HG03045 (cell line): ENCODE measurements around the gene TMEM45B.

ENCODE experiments used
- ATAC-seq: cut with Tn5 transposase; IDR thresholded peaks from one replicate; pipeline ENCODE4 v1.9.1; 2021; ENCODE audit warnings: mild to moderate bottlenecking, moderate library complexity; ENCODE audit not compliant: unreplicated experiment

The TMEM45B gene

DNA sequence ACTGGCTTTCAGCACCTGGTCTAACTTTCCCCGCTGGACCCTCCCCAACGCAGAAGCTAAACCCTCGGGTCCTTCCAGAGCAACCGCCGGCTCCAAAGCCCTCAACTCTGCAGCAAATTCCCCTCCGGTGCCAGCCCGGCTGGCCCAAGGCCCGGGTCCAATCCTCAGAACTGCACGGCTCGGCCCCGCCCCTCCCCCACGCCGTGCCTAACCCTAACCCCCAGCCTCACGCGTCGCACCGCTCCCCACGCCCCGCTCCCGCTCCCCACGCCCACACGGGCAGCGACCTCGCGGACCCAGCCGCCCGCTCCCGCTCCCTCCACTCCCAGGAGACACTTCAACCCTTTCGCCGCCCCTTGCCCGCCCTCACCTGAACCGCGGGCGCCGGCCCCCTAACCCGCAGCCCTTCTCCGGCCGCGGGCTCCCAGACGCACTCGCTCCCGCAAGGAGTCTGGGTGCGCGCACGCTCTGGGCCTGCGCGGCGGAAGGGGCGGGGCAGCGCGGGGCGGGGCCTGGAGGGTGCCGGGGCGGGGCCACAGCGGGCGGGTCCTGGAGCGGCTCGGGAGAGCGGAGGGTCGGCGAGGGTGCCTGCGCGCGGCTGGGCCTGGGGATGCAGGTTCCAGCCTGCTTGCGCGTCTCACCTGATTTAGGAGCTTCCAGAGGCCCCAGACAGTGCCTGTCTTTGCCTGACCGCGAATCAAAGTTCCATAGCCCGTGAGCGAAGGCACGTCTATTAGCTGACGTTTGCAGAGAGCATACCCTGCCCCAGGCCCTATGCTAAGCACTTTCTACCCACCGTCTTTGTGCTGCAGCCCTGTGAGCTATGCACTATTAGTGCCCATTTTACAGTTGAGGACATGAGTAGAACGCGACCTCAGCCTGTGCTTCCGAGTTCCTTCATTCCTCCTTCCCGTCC, 79.7 kb downstream of the TMEM45B start, which contains the start of gene NFRKB:
NFRKB (minus strand) TSS at position 453 of the 916 bp plus-strand sequence. CDS start 2,729 bp downstream, outside the sequence.
- ATAC-seq, result peak; percentile 97

DNA sequence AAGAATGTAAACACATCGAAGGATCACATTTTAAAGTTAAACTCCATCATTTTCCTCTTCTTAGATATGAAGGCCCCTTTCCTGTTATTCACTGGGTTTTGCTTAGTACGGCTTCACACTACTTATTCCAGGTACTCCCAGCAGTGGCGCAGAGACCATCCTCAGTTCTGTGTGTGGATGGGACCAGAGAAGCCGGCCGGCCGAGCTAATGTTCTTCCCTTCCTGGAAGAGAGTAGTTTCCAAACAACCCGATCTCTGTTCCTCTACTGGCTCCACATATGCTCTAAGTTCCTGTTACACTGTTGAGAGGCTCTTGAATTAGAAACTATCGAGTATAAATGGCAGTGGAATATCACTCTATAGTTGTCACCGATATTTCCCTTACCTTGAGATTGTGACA, 80.4 kb downstream of the TMEM45B start:
- ATAC-seq, result no peak

DNA sequence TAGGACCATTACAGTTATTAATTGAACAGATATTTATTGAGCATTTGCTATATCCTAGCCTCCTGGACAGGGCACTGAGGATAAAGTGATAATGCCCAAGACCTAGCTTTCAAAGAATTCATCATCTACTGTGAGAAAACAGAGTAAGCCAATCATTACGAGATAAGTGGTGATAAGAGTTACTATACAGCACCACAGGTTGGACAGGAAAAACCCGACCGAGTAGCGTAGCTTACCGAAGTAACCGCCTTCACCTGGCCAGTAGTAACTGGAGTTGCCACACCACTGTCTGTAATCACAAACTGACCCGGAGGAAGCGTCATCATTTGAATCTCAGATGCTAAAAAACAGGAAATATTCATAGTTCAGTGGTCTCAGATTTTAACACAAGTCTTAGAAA, 89.8 kb downstream of the TMEM45B start:
- ATAC-seq, result no peak
